HL-60/S4 treated with phorbol 12-myristate 13-acetate at 8.2 ng/mL for 4 days and 3 days (cell line): Measurements from ENCODE around the gene ART3.

Experiments
- in situ Hi-C: fragments of 300-500 bp; cut with MboI; formaldehyde crosslinking; loops from 2 replicates; pipeline ENCODE4 v1.15.0; 2022; ENCODE audit warnings: low sequenced_read_pairs

Gene ART3

DNA sequence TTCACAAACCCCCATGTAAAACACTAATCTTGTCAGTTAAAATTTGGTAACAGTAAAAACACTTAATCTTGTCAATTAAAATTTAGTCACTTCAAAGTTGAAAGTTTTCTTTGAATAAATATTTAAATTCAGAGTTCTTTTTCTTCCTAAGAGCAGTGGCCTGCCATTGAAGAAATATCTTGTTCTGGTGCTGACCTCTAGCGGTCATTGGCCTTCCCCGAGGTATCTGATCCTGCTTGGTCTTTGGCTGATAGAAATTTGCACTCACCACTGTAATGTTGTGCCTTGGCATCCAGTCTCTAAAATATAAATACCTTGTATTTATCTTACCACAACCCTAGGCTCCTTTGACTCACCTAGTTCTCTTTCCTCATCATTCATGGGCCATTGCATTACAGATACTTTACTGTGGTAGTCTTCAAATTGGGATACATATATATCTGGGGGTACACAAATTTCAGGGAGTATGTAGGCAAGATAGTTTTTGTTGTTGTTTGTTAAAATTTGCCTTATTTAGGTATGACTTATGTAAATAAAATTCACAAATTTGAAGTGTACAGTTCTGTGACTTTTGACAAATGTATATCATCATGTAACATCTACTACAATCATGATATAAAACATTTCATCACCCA lies 6.7 kb upstream of the ART3 start:
- in situ Hi-C loops: no loop called here

GRCh38 chr4:76072760-76073159 lies 1.7 kb upstream of the ART3 start:
- in situ Hi-C loops: no loop called here

DNA sequence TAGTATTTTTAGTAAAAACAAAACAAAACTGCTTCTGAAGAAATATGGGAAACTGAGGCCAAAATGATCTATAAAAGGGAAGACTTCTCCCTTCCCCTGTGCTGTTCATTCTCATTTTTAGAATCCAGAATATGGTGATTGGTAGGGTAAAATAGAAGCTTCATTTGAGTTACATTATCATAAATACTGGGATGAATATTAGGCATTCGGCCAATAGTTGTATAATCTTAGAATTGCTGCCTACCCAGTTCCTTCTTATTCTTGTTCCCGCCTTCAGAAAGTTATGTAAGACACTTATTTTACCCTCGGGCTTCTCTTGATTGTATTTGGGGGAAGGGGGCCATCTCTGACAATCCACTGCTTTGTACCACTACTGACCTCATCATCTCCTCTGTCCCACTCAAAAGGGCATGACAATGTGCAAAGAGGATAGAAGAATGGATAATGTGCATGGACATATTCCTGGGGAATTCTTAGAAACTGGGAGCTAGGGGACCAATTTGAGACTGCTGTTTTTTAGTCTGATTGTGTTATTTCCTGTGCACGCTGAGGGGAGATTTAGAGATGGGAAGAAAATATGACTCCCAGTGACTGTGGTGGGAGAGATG lies 588 bp downstream of the ART3 start:
- in situ Hi-C loops: no loop called here

- in situ Hi-C loops: no loop called here
Observed at GRCh38 chr4:76078033-76078613, 3.6 kb downstream of the ART3 start.

DNA sequence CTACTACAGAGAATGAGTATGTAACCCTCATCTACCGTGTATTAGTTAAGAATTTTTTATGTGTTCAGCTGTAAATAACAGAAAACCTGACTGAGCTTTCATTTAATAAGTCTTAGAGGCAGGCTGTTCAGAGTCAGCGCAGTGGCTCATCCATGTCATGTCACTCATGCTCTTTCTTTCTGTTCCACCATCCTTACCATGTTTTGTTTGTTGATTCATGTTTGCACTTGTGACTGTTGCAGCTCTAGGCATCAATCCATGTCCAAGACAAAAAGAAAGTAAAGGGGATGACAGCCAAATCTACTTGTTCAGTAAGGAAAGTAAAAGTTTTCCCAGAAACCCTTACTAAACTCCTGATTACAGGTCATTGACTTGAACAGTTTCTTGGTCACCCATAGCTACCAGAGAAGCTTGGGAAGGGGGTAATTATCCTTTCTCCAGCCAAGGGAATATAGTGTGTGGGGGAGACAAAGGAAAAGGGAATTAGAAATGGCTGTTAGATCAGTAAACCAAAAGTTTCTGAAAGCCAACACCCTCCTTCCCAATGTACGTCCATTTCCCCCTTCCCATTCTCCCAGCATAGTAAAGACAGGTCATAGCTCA lies 9.0 kb downstream of the ART3 start:
- in situ Hi-C loops: no loop called here

GRCh38 chr4:76084542-76084941 lies 10.0 kb downstream of the ART3 start:
- in situ Hi-C loops: no loop called here

GRCh38 chr4:76087007-76087769 lies 12.7 kb downstream of the ART3 start:
- in situ Hi-C loops: no loop called here

GRCh38 chr4:76088719-76089118 lies 14.2 kb downstream of the ART3 start:
- in situ Hi-C loops: no loop called here

DNA sequence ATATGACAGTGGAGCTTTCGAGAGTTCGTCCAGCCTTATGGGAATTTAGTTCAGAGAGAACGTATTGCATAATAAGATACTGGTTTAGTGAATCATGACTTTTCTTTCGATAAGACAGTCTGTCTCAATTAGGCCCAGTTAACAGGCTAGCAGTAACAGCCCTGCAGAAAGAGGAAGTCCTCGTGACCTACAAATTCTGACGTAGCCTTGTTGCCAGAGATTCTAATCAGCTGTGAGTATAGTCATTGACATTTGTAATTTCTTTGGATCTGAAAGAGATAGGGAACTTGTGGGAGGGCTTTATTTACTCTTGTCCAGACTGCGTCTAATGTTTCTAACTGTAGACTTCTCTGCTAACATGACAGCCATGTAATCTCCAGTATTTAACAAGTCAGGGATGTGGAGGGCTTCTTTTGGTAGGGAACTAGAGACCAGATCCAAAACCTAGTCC lies 15.8 kb downstream of the ART3 start:
- in situ Hi-C loops: no loop called here

DNA sequence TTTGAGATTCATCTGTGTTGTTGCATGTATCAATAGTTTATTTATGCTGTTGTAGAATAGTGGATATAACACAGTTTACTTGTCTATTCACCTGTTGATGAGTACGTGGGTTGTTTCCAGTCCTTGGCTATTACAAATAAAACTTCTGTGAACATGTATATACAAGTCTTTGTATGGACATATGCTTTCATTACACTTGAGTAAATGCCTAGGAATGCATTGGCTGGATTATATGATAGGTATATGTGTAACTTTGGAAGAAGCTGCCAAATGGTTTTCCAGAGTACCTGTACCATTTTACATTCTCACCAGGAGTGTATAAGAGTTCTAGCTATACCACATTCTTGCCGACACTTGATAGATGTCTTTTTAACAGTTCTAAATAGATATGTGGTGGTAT lies 16.5 kb downstream of the ART3 start:
- in situ Hi-C loops: no loop called here

DNA sequence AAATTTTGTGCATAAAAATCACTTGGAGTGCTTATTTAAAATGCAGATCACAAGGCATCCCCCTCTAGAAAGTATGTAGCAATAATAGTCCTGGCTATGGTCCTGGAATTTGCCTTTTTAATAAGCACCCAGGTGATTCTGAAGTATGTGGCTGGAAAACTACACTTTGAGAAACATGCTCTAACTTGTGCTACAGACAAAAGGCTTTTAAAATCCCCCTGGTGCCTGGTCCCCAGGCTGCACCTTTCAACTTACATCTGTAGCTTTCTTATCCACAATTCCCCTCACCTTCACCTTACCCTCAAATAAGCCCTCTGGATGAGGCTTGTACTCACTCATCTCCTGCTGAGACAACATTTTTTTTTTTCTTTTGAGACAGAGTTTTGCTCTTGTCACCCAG lies 21.1 kb downstream of the ART3 start:
- in situ Hi-C loops: no loop called here

- in situ Hi-C loops: no loop called here
Observed at GRCh38 chr4:76096076-76096475, 21.6 kb downstream of the ART3 start.

GRCh38 chr4:76105652-76106051 lies 31.1 kb downstream of the ART3 start:
- in situ Hi-C loops: no loop called here

GRCh38 chr4:76106442-76106841 lies 31.9 kb downstream of the ART3 start:
- in situ Hi-C loops: no loop called here

- in situ Hi-C loops: no loop called here
Observed at GRCh38 chr4:76108467-76109181, 34.1 kb downstream of the ART3 start.

- in situ Hi-C loops: no loop called here
Observed at GRCh38 chr4:76116821-76117220, 42.3 kb downstream of the ART3 start.

- in situ Hi-C loops: no loop called here
Observed at GRCh38 chr4:76117536-76117935, 43.0 kb downstream of the ART3 start.

DNA sequence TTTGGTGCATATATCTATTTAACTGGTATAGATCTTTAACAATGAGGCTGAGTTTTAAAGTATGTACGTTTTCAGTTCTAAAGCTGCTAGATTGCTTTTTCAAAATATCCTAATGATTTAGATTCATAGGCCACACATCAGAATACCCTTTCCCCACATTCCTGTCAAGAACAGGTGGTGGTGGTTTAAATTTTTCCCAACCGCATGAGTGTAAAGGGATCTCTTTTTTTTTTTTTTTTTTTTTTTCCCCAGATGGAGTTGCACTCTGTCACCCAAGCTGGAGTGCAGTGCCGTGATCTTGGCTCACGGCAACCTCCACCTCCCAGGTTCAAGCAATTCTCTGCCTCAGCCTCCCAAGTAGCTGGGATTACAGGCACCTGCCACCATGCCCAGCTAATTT lies 45.7 kb downstream of the ART3 start:
- in situ Hi-C loops: no loop called here

- in situ Hi-C loops: no loop called here
Observed at GRCh38 chr4:76125816-76126215, 51.3 kb downstream of the ART3 start.

GRCh38 chr4:76127754-76128153 lies 53.2 kb downstream of the ART3 start:
- in situ Hi-C loops: no loop called here

DNA sequence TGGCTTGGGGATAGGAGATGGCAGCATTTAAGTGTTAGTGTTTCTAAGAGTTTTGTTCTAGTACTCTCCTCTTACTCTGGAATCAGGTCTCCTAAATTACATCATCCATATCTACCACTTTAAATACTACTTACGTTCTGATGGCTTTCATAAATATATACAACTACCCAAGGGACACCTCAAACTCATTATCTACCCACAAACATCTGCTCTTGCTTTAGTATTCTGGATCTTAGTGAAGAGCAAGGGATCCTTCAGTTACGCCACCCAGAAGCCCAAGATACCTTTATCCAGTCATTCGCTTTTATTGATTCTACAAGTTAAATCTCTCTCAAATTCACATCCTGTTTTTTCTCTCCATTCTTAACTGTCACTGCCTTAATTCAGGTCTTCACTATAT lies 66.7 kb downstream of the ART3 start:
- in situ Hi-C loops: no loop called here
